HCT116 (cell line): ENCODE data around the gene MFN2. TPM values are rescaled to one million over a fixed set of nuclear protein-coding genes. Genes with fewer than 3 reads are reported as not detected.

ENCODE experiments used
- ATAC-seq: fragments of 200-7000 bp; cut with Tn5 transposase; 2 replicates; pipeline ENCODE4 v1.9.1; 2020; ENCODE audit warnings: mild to moderate bottlenecking, moderate library complexity
- BruUV-seq: library from RNA; stranded (reverse); fragments of 400-500 nt; replicated peaks from 2 replicates; lab custom pipeline; 2021; lab: Mats Ljungman, UMichigan
- CTCF ChIA-PET: fragments of 300-600 bp; sonication (Branson Sonifier 250); formaldehyde crosslinking; loops from one replicate; lab custom pipeline; 2021; ENCODE audit warnings: antibody characterized with exemption; lab: Charles Lee
- POLR2A ChIA-PET: fragments of 300-600, 350-600 bp; sonication (Branson Sonifier 250); formaldehyde crosslinking; loops from one replicate; lab custom pipeline; 2021; ENCODE audit warnings: antibody characterized with exemption; lab: Charles Lee
- RAD21 ChIA-PET, 2 experiments: fragments of 300-600 bp; sonication (Branson Sonifier 250); formaldehyde crosslinking; loops; one replicate each; lab custom pipeline; 2023; ENCODE audit warnings: low total read pairs in 2 of 2; ENCODE audit not compliant: uncharacterized antibody in 2 of 2, unreplicated experiment in 2 of 2, low non-redundant PET in 1 of 2; lab: Charles Lee
- DNase-seq: peaks from one replicate; pipeline ENCODE4 v3.0.0-alpha.2; 2010; ENCODE audit warnings: low read depth, low spot score
- H2AFZ ChIP-seq: fragments of 200-600 bp; shearing (Covaris generic), sonication (generic); 2 replicates; pipeline ENCODE4 v1.6.1; 2017; ENCODE audit warnings: low read depth, mixed run types, mixed read lengths, antibody characterized with exemption, low read length; ENCODE audit not compliant: poor library complexity, severe bottlenecking
- H3K27ac ChIP-seq: 2 replicates; pipeline ENCODE4 v1.5.1; 2012; ENCODE audit warnings: low read depth, low read length
- H3K27me3 ChIP-seq: fragments of 200-600 bp; sonication (generic); 2 replicates; pipeline ENCODE4 v1.6.1; 2016; ENCODE audit warnings: mixed run types, low read length, mixed read lengths; ENCODE audit not compliant: insufficient read depth
- H3K36me3 ChIP-seq, 2 experiments: fragments of 200-500 bp in 1 of 2; fragments of 200-600 bp in 1 of 2; sonication (Bioruptor generic) in 1 of 2; sonication (generic) in 1 of 2; 2 replicates each; pipeline versions ENCODE4 v1.5.1 to v1.6.1; 2014 to 2016; ENCODE audit warnings: low read length in 2 of 2, inconsistent platforms in 1 of 2, mixed read lengths in 1 of 2, mixed run types in 1 of 2; ENCODE audit not compliant: insufficient read depth in 2 of 2, control insufficient read depth in 1 of 2
- H3K4me1 ChIP-seq, 2 experiments: fragments of 200-600 bp in 1 of 2; sonication (generic) in 1 of 2; 2 replicates each; pipeline versions ENCODE4 v1.5.1 to v1.6.1; 2012 to 2017; ENCODE audit warnings: low read length in 2 of 2, inconsistent platforms in 1 of 2, mild to moderate bottlenecking in 1 of 2, mixed read lengths in 1 of 2, mixed run types in 1 of 2, moderate library complexity in 1 of 2; ENCODE audit not compliant: insufficient read depth in 2 of 2, control insufficient read depth in 1 of 2
- H3K4me2 ChIP-seq: fragments of 200-600 bp; sonication (generic); 2 replicates; pipeline ENCODE4 v1.6.1; 2017; ENCODE audit warnings: mixed run types, low read length, mixed read lengths
- H3K4me3 ChIP-seq, 2 experiments: fragments of 200-600 bp in 1 of 2; sonication (generic) in 1 of 2; replicated peaks in 1 of 2; 2 replicates each; pipeline ENCODE4 v1.5.1; 2011 to 2016; ENCODE audit warnings: low read length in 2 of 2, control low read depth in 1 of 2, low read depth in 1 of 2, mild to moderate bottlenecking in 1 of 2, mixed read lengths in 1 of 2, mixed run types in 1 of 2
- H3K79me2 ChIP-seq: fragments of 200-600 bp; sonication (generic); 2 replicates; pipeline ENCODE4 v1.6.1; 2017; ENCODE audit warnings: mild to moderate bottlenecking, mixed run types, low read length, moderate library complexity, mixed read lengths; ENCODE audit not compliant: insufficient read depth
- H3K9ac ChIP-seq: fragments of 200-600 bp; sonication (generic); 2 replicates; pipeline ENCODE4 v1.6.1; 2016; ENCODE audit warnings: low read length, mixed read lengths
- H3K9me2 ChIP-seq: fragments of 200-600 bp; sonication (generic), shearing (Covaris generic); 2 replicates; pipeline ENCODE4 v1.6.1; 2017; ENCODE audit warnings: mixed run types, mild to moderate bottlenecking, moderate library complexity; ENCODE audit not compliant: insufficient read depth
- H3K9me3 ChIP-seq, 2 experiments: fragments of 200-500 bp in 1 of 2; fragments of 200-600 bp in 1 of 2; sonication (Bioruptor generic) in 1 of 2; sonication (generic) in 1 of 2; 2 replicates each; pipeline ENCODE4 v1.6.1; 2014 to 2017; ENCODE audit warnings: low read length in 2 of 2, mixed read lengths in 2 of 2, inconsistent platforms in 1 of 2, low read depth in 1 of 2, mild to moderate bottlenecking in 1 of 2, mixed run types in 1 of 2, moderate library complexity in 1 of 2; ENCODE audit not compliant: control insufficient read depth in 1 of 2, insufficient read depth in 1 of 2
- H4K20me1 ChIP-seq: fragments of 200-600 bp; sonication (generic), shearing (Covaris generic); 2 replicates; pipeline ENCODE4 v1.6.1; 2017; ENCODE audit warnings: mixed run types, mild to moderate bottlenecking, moderate library complexity; ENCODE audit not compliant: insufficient read depth
- ATF3 ChIP-seq: IDR thresholded peaks from 2 replicates; pipeline ENCODE4 v1.6.1; 2012
- CEBPB ChIP-seq: IDR thresholded peaks from 2 replicates; pipeline ENCODE4 v1.6.1; 2012; ENCODE audit warnings: low read depth
- CTCF ChIP-seq, 3 experiments: fragments of 200-600 bp in 1 of 3; sonication (generic) in 1 of 3; IDR thresholded peaks in 2 of 3; conservative IDR thresholded peaks in 1 of 3; 2 replicates each; pipeline ENCODE4 v1.5.1; 2012 to 2017; ENCODE audit warnings: low read depth in 2 of 3, low read length in 2 of 3, antibody characterized with exemption in 1 of 3, borderline replicate concordance in 1 of 3, control low read depth in 1 of 3, mild to moderate bottlenecking in 1 of 3, mixed read lengths in 1 of 3, mixed run types in 1 of 3, moderate library complexity in 1 of 3; ENCODE audit not compliant: insufficient read depth in 1 of 3
- ELF1 ChIP-seq: IDR thresholded peaks from 2 replicates; pipeline ENCODE4 v1.6.1; 2012; ENCODE audit warnings: low read depth, borderline replicate concordance
- EZH2 ChIP-seq: fragments of 200-600 bp; sonication (generic); IDR thresholded peaks from 2 replicates; pipeline ENCODE4 v1.6.1; 2017; ENCODE audit warnings: antibody characterized with exemption, mixed run types
- JUND ChIP-seq: IDR thresholded peaks from 2 replicates; pipeline ENCODE4 v1.6.1; 2012
- MAX ChIP-seq: IDR thresholded peaks from 2 replicates; pipeline ENCODE4 v1.6.1; 2012
- POLR2AphosphoS5 ChIP-seq: IDR thresholded peaks from 2 replicates; pipeline ENCODE4 v1.6.1; 2011; ENCODE audit warnings: mild to moderate bottlenecking, low read depth, low read length, moderate library complexity
- RAD21 ChIP-seq: IDR thresholded peaks from 2 replicates; pipeline ENCODE4 v1.6.1; 2012; ENCODE audit warnings: low read depth, mild to moderate bottlenecking
- SIN3A ChIP-seq: IDR thresholded peaks from 2 replicates; pipeline ENCODE4 v1.6.1; 2012; ENCODE audit warnings: low read depth
- SP1 ChIP-seq: IDR thresholded peaks from 2 replicates; pipeline ENCODE4 v1.6.1; 2012; ENCODE audit warnings: low read depth
- TCF7L2 ChIP-seq: IDR thresholded peaks from 2 replicates; pipeline ENCODE4 v1.7.0; 2011; ENCODE audit warnings: borderline replicate concordance, inconsistent platforms; ENCODE audit not compliant: insufficient read depth, insufficient read length; ENCODE audit errors: extremely low read depth
- YY1 ChIP-seq: IDR thresholded peaks from 2 replicates; pipeline ENCODE4 v1.6.1; 2011; ENCODE audit warnings: low read length, low read depth, moderate library complexity, mild to moderate bottlenecking; ENCODE audit not compliant: insufficient replicate concordance; ENCODE audit errors: extremely low read depth
- ZBTB33 ChIP-seq: IDR thresholded peaks from 2 replicates; pipeline ENCODE4 v1.6.1; 2011; ENCODE audit warnings: mild to moderate bottlenecking, low read length, moderate library complexity; ENCODE audit not compliant: insufficient replicate concordance; ENCODE audit errors: extremely low read depth
- intact Hi-C: fragments of 100-400 bp; cut with micrococcal nuclease; formaldehyde crosslinking; loops from 2 replicates; pipeline ENCODE4 v1.10.0; 2022
- total RNA-seq: library from RNA; stranded (reverse); gene quantifications from one replicate; pipeline ENCODE4 v1.2.1, GENCODE V29; 2021; ENCODE audit not compliant: unreplicated experiment

Gene MFN2
- total RNA-seq, 1 experiment from 2014 or later: 83.0 TPM

GRCh38 chr1:12001996-12002493 lies 21.8 kb downstream of the MFN2 start:
- RAD21 ChIA-PET: no interaction called here
- TSS peak; percentile 26 for BruUV-seq
- no peak overlapping the region for H2AFZ ChIP-seq

GRCh38 chr1:12003762-12004161 lies 23.5 kb downstream of the MFN2 start:
- DNase-seq (no peak), ATAC-seq (no peak)
- BruUV-seq: no TSS peak
- intact Hi-C loops: no loop called here
- no peaks in the 10 kb centered on the region for H4K20me1 ChIP-seq
- H3K9me3 ChIP-seq: no peaks in the 10 kb centered on the region
- H3K27ac ChIP-seq: no peak overlapping the region
- ChIA-PET RAD21 (no interaction called here), POLR2A (interaction anchor here (1.0 to 3.0 kb wide), 2 partner anchors 15 to 94 kb away, joined by 3 to 7 read pairs; partner anchors contain the start of gene MIIP), CTCF (no interaction called here)
- H3K4me1 ChIP-seq: peaks cover 0 to 14% of the 10 kb centered on the region in 2 experiments; a peak in 2 of 4 replicates
- H3K79me2 ChIP-seq: no peaks in the 10 kb centered on the region
- H3K27me3 ChIP-seq: no peaks in the 10 kb centered on the region
- H3K9me2 ChIP-seq: no peaks in the 10 kb centered on the region
- H3K4me2 ChIP-seq: no peak overlapping the region
- peaks cover 30 to 76% of the 10 kb centered on the region in 2 experiments for H3K36me3 ChIP-seq
- H3K9ac ChIP-seq: no peak overlapping the region
- H2AFZ ChIP-seq: no peak overlapping the region
- no peak overlapping the region for H3K4me3 ChIP-seq
- TF ChIP-seq SP1: no peak
- TF ChIP-seq ELF1: no peak
- TF ChIP-seq CEBPB: no peak
- no peak for TF ChIP-seq ZBTB33
- TF ChIP-seq TCF7L2: no peak
- TF ChIP-seq EZH2: no peak
- TF ChIP-seq CTCF (IDR thresholded peaks at IDR 0.05 in 2 of 3, conservative IDR thresholded peaks at IDR 0.05 in 1 of 3; ENCODE audit: borderline replicate concordance in 1 of 3, insufficient read depth in 1 of 3, low read depth in 2 of 3, low read length in 2 of 3): no peak
- TF ChIP-seq YY1: no peak
- no peak for TF ChIP-seq RAD21
- no peak for TF ChIP-seq JUND
- TF ChIP-seq ATF3: no peak
- no peak for TF ChIP-seq SIN3A
- no peak for TF ChIP-seq POLR2AphosphoS5

More at GRCh38 chr1:12001996-12002493, 21.8 kb downstream of the MFN2 start:
- peak overlapping the region; percentile 15 for H3K27ac ChIP-seq
- POLR2A ChIA-PET: interaction anchor here (0.9 to 1.0 kb wide), 2 partner anchors 17 to 94 kb away, joined by 3 read pairs; partner anchors contain the start of gene MIIP
- no peaks in the 10 kb centered on the region for H3K27me3 ChIP-seq
- TF ChIP-seq MAX (peak; percentile 47; the same call in 1 of the 2 replicates), SP1 (0 out of 2 replicates have a peak, but pooled peaks have one; percentile 18), JUND (no peak), ELF1 (no peak), CEBPB (no peak)
- TF ChIP-seq, all 23 proteins: peak for 2
- CTCF ChIA-PET: no interaction called here
- Histone ChIP-seq H3K4me2 (peak overlapping the region; percentile 24; the same call in 1 of the 2 replicates), H3K4me3 (no peak overlapping the region), H3K4me1 (peaks cover 0 to 14% of the 10 kb centered on the region in 2 experiments; a peak in 2 of 4 replicates), H3K9me3 (no peaks in the 10 kb centered on the region), H3K79me2 (no peaks in the 10 kb centered on the region), H4K20me1 (no peaks in the 10 kb centered on the region), H3K9ac (no peak overlapping the region), H3K36me3 (peaks cover 38 to 80% of the 10 kb centered on the region in 2 experiments), H3K9me2 (no peaks in the 10 kb centered on the region)
- peak; percentile 19 for DNase-seq
- intact Hi-C loops: no loop called here
- peak; percentile 73 for ATAC-seq
